ENCODE data around the gene MRPL28.
"Not testable (repeated sequence)": the region's sequence is repeated elsewhere in the genome, so short reads cannot be mapped to it uniquely, and the experiment has no call there.

MRPL28 gene

DNA sequence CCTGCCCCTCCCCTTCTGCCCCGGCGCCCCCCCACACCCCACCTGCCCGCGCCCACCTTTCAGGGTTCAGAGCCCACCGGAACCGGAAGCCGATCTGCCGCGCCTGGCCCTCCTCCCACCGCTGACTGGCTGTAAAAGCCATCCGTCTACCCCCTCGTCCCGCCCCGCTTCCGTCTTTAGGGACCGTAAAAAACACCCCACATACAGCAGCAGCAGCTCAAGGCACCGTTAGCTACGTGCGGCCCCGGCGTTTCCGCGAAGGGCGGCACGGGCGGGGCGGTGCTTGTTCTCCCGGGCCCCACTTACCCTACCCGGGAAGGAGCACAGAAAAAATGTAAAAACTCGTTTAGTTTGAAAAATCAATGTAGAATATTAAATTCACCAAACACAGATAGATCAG, at the start of gene MRPL28:
MRPL28 (minus strand) TSS at position 96 of the 400 bp plus-strand sequence. CDS start 320 bp downstream, outside the sequence.
- DNase-seq: peak; percentile 57

DNA sequence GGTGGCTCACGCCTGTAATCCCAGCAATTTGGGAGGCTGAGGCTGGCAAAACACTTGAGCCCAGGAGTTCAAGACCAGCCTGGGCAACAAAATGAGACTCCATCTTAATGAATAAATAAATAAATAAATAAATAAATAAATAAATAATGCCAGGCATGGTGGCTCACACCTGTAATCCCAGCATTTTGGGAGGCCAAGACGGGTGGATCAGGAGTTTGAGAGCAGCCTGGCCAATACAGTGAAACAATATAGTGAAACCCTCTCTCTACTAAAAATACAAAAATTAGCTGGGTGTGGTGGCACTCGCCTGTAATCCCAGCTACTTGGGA, 44.8 kb upstream of the MRPL28 start:
- DNase-seq: not testable (repeated sequence)

DNA sequence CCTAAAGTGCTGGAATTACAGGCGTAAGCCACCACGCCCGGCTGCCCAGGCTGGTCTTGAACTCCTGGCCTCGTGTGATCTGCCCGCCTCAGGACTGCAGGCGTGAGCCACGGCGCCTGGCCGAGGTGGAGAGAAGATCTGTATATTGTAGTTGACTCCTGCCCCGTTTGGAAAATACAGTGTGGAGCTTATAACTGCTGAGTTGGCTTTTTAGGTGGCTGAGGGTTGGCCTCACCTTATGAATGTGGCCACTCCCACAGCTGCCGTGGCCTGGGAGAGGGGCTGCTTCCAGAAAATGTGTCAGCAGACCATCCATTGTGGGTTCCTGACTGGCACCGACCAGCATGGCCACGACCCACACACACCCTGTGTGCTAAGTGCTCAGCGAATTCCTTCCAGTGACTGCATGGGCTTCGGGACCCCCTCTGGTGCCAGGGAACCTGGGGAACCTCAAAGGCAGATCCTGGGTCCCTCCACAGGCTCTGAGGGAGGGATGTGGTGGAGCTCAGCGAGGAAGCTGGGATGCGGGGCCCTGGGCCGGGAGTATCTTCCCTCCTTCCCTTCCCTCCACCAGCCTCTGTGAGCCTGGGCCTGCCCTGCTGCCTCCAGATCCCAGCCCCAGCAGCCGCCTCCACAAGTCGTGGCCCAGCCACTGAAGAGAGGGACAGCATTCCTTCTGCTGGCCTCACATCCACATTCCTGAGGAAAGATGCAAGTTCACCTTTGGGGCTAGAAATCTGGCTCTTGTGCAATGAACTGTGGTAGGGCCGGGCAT, 44.2 kb upstream of the MRPL28 start:
- DNase-seq: no peak

DNA sequence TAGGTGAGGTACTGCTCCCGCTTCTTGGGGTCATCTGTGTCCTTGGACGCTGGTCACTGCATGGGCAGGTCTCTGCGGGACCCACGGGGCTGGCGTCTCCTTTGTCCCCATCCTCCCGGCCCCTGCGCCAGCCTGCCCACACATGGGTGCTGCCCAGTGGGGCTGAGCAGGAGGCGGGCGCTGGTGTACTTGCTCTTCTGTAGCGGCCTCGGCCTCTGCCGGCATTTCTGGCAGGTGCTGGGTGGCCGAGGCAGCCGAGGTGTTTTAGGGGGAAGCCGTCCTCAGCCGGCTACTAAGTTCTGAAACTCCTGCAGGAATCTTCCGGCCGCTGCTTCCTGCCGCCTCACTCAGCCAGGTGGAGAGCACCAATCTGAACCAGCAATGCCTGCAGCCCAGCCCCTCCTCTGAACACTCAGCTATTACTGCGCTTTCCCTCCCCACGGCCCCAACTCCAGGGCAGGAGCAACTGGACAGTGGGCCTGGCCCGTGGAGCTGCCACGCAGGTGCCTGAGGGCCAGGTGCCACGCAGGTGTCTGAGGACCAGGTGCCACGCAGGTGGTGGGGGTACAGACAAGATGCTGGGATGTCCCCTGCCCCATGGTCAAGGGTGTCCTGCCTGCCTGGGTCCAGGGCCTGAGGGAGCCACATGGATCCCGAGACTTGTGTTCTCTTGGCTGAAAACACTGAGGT, 41.4 kb upstream of the MRPL28 start:
- no peak for DNase-seq

DNA sequence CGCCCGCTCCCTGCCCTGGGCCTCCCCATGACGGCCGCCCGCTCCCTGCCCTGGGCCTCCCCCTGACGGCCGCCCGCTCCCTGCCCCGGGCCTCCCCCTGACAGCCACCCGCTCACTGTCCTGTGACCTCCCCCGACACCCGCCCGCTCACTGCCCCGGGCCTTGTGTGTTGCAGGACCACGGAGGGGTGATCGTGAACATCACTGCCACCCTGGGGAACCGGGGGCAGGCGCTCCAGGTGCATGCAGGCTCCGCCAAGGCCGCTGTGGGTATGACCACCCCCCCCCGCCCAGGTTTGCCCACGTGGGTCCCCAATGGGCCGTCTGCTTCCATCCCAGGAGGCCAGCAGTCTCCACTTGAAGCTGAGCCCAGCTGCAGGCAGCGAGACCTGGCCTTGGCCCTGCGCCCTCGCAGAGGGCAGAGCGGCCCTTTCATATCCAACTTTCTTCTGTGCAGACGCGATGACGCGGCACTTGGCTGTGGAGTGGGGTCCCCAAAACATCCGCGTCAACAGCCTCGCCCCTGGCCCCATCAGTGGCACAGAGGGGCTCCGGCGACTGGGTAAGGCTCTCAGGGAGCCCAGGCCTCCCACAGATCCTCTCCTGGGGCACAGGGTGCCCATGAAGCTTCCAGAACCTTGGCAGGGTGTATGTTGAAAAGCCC, 40.3 kb upstream of the MRPL28 start:
- no peak for DNase-seq

DNA sequence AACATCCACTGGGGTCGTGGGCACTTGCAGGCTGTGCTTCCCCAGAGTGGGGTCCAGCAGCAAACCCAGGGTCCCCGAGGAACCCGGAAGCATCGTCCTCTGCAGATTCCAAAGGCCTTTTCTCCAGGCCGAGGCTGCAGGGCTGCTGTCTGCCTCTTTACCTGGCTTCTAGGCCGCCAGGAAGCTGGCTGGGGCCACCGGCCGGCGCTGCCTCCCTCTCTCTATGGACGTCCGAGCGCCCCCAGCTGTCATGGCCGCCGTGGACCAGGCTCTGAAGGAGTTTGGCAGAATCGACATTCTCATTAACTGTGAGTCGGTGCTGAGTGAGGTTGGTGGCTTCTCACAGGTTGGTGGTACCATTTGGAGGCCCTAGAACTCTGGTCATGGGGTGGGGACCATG, 36.9 kb upstream of the MRPL28 start:
- no peak for DNase-seq

DNA sequence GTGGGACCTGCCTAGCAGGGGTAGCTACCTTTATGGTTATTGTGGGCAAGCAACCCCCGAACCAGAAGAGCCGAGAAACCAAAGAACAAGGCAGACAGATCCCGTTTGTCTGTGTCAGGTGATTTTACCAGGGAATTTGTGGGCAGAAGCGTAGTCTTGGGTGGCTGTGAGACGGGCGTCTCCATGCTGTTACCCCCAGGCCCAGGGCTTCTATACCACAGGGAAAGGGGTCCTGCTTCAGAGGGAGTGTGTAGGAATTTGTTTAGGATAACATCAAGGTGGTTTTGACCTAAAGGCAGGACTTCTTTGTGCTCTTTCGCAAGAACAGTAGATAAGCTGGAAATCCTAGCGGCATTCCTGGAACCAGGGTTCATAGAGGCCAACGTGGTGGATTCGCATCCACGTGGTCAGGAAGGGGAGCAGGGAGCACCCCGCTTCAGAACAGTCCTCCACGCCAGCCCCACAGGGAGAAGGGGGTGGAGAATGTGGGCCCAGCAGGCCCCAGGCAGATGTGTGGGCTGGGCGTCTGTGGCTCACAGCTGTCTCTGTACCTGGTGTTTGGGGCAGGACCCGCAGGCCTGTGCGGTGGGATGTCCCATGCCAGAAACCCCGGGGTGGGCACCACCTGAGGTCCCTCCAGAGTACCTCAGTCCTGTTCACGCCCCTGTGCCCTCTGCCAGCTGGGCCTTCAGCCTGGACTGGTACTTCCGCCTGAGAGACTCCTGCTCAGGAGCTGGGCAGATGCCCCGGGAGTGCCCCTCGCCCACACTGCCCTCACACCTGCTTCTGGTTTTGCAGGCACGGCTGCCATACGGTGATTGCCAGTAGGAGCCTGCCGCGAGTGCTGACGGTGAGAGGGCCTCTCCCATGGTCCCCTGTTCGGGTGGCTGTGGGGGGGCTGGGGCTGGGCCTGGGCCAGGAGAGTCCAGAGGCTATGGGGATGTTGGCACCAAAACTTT, 35.5 kb upstream of the MRPL28 start:
- DNase-seq: no peak

DNA sequence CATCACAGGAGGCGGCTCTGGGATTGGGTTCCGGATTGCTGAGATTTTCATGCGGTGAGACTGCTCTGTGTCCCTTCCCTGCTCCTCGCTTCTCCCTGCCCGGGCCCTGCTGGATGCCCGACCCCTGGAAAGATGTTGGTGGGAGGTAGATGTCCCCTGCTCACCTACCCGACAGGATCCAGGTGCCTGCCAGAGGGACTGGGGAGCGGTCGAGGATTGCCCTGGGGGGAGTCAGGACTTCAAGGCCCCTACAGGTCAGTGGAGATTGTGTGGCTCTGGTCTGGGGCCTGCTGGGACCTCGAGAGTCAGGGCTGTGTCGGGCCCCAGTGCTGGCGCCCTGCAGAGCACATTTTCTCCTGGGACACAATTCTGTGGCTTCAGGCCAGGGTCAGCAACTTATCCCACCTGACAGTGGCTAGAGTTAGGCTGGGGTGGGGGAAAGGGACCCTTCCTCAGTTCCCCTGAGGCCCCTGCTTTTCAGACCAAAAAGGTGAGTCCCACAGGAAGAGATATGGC, 34.7 kb upstream of the MRPL28 start:
- no peak for DNase-seq

DNA sequence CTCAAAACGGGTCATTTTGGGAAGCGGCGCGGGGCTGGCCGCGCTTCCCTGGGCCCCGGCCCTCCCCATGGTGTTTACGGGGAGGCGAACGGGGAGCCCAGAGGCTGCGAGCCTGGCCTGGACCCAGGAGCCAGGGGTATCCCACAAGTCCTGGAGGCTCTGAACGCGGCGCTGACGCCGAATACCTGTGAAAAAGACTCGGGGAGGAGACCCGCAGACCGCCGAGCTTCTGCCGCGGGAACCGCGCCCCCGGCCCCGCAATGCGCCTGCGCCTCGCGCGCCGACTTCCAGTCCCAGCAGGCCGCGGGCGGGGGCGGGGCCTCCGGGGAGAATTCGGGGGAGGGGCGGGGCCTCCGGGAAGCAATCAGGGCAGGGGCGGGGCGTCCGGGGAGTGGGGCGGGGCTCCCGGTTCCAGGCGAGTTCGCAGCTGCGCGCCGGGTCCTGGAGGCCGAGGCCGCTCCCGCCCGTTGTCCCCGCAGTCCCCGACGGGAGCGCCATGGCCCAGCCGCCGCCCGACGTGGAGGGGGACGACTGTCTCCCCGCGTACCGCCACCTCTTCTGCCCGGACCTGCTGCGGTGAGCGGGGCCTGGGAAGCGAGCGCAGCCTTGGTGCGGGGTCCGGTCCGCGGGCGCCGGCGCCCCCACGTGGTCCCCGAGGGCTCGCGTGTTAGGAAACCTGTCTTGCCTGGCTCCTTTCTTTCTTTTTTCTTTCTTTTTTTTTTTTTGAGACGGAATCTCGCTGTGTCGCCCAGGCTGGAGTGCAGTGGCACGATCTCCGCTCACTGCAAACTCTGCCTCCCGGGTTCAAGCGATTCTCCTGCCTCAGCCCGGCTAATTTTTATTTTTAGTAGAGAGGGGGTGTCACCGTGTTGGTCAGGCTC, 31.4 kb upstream of the MRPL28 start, which contains the start of gene DECR2:
DECR2 (plus strand) TSS at position 418 of the 881 bp plus-strand sequence; CDS start at position 497, 79 bp downstream.
- DNase-seq: no peak

DNA sequence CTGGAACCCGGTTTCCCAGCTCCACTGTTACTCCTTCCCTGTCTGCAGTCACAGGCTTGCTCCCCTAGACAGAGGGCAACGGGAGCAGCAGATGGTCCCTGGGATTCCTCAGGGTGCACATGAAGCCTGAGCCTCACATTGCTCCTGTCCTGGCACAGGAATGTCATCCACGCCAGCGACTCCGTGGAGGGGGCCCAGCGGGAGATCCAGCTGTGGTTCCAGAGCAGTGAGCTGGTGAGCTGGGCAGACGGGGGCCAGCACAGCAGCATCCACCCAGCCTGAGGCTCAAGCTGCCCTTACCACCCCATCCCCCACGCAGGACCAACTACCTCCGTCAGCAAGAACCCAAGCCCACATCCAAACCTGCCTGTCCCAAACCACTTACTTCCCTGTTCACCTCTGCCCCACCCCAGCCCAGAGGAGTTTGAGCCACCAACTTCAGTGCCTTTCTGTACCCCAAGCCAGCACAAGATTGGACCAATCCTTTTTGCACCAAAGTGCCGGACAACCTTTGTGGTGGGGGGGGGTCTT, 29.8 kb upstream of the MRPL28 start:
- no peak for DNase-seq

DNA sequence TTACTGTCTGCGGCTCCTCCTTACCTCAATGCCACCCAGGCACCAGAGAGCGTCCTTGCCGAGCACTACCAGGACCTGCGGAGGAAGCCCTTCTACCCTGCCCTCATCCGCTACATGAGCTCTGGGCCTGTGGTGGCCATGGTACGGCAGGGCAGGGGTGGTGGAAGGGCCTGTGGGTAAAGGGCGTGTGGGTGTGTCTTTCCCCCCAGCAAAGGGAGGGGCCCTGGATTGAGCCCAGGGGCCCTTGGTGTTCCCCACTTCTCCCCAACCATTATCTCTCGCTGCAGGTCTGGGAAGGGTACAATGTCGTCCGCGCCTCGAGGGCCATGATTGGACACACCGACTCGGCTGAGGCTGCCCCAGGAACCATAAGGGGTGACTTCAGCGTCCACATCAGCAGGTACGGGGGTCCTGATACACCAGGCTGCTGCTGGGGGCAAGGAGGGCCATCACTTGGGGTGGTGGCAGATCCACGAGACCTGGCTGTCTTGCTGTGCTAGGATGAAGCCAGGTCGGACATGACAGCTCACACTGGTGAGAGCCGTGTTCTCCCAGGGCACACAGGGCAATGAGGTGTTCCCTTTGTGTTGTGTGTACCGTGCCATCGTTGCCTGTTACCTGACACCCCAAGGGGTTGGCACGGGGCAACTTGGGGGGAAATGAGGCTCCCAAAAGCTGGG, 29.1 kb upstream of the MRPL28 start:
- DNase-seq: no peak

DNA sequence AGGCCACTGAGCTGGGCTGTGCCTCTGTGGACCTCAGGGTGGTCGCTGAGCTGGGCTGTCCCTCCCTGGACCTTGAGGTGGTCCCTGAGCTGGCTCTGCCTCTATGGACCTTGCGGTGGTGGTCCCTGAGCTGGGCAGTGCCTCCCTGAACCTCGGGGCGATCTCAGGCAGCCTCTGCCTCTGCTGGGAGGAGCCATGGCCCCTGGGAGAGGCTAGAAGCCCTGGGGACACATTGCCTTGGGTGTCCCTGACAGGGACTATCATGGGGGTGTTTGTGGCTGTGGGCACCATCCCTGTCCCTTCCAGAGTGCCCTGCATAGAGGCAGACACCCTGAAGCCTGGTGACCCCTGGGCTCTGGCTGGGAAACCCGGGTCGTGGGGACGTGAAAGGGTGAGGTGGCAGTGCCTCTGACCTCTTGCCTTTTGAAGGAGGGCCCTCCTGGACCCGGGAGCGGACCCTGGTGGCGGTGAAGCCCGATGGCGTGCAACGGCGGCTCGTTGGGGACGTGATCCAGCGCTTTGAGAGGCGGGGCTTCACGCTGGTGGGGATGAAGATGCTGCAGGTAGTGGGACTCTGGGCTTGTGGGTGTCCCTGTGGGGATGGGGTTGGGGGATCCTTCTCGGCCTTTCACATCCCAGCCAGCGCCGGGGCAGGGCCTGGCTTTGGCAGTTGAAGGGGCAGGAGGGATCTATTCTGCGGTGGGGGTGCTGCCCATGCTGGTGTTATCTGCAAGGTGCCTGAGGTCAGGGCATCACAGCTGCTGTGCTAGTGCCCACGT, 28.4 kb upstream of the MRPL28 start:
- DNase-seq: no peak

DNA sequence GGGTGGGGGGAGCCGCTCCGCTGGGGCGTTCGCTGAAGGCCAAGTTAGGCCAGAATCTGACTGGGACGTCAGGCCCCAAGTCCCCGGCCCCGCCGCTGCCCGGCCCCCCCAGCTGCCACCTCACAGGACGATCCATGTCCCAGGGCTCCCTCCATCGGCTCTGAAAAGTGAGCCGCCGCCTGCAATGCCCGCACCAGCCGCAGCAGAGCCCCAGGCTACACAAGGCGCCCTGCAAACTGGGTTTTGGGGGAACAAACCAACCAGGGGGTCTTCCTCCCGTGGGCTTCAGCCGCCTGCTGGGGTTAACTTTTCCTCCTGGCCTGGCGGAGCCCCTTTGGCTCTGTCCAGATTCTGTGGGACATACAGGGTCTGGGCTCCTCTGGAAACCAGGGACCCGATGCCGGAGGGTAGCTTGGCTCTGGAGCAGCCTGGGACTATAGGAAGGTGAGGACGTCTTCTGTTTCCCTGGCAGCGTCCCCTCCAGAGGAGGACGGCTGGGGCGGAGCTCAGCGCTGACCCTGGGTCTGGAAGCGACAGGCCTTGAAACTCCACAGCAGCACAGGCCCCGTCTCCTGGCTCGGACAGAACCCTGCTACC, 27.5 kb upstream of the MRPL28 start:
- DNase-seq: no peak

DNA sequence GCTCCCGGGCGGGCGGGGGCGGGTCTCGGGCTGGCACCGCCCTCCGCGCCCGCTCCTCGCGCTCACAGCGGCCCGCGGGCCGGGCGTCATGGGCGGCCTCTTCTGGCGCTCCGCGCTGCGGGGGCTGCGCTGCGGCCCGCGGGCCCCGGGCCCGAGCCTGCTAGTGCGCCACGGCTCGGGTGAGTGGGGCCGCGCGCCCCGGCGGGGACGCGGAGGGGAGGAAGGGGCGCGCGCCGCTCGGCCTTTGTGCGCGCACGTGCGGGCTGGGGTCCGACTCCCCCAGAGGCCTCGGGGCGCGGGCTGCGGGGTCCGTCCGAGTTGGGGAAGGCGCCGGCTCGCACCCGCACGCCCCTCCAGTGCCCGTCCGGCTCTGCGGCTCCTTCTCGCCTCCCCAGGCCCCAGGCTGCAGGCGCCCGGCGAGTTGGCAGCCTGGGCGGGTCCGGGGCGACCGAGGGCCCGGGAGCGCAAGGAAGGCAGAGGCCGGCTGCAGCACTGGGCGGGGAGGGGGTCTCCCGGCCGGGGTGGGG, 26.9 kb upstream of the MRPL28 start, which contains the start of gene NME4:
NME4 (plus strand) TSS at position 65 of the 527 bp plus-strand sequence; CDS start at position 89, 24 bp downstream.
- DNase-seq: no peak

DNA sequence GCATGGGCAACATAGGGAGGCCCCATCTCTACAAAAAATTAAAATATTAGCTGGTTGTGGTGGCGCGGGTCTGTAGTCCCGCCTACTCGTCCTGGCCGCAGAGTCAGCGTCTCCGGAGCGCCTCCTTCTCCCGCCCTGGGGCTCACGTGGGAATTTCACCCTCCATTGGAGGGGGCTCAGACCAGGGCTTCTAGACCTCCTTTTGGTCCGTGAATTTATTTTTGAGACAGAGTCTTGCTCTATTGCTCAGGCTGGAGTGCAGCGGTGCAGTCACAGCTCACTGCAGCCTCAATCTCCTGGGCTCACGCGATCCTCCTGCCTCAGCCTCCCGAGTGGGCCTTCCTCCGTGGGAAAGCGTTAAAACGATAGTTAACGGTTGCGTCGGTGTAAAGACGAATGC, 26.3 kb upstream of the MRPL28 start:
- no peak for DNase-seq

DNA sequence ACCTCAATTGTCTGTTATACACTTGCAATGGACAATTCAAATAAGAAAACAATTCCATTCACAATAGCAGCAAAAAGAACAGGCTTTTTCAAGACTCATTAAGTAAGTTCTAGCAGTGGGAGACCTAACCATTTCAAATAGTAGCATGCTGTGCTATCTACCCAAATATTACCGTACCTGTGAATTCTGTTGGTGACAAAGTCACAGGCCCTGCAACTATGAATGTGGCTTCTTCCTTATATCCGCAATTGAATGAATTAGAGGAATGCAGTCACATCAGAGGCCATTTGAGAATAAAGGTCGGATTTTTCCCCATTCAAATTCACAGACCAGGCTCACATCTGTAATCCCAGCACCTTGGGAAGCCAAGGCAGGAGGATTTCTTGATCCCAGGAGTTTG, 25.9 kb upstream of the MRPL28 start:
- no peak for DNase-seq

DNA sequence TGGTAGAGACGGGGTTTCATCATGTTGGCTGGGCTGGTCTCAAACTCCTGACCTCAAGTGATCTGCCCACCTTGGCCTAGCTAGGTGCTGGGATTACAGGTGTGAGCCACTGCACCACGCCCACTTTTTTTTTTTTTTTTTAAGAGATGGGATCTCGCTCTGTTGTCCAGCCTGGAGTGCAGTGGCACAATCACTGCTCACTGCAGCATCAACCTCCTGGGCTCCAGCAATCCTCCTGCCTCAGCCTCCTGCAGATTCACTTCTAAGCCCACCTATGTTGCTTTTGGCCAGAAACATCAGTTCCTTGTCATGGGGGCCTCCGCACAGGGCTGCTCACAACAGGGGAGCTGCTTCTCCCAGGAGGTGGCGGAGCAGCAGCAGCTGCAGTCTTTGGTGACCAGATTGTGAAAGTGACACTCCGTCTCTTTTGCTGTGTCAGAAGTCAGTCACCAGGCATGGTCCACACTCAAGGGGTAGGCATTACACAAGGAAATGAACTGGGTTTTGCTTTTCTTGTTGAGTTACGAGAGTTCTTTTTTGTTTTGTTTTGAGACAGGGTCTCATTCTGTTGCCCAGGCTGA, 22.2 kb upstream of the MRPL28 start:
- DNase-seq: no peak

DNA sequence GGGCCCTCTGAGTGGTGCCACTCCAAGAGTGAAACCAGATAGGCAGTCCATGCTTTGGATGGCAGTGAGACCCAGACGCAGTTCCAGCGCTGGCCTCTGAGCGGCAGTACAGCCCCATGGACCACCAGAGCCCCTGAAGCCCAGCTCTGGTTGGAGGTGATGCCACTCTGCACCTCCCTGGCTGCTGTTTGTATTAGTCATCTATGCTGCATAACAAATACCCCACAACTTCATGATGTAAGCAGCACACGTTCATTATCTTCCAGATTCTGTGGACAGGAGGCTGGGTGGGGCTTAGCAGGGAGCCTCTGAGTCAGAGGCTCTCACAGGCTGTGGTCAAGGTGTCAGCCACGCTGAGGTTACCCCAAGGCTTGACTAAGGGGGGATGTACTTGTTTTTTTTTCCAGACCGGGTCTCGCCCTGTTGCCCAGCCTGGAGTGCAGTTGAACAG, 21.6 kb upstream of the MRPL28 start:
- no peak for DNase-seq
